Fibroblast of lung (primary cell): Measurements from ENCODE around the gene BBX. TPM values are rescaled to one million over a fixed set of nuclear protein-coding genes. Genes with fewer than 3 reads are reported as not detected.

Source experiments
- DNase-seq, 2 donors: peaks; one replicate each; pipeline versions ENCODE4 v3.0.0 to v3.0.0-alpha.2; 2010; ENCODE audit warnings: low read depth in 2 of 2
- H2AFZ ChIP-seq: 2 replicates; pipeline ENCODE4 v1.5.1; 2012; ENCODE audit warnings: low read length, control low read depth, inconsistent platforms
- H3K27ac ChIP-seq: 2 replicates; pipeline ENCODE4 v1.5.1; 2011; ENCODE audit warnings: low read length, control low read depth; ENCODE audit not compliant: insufficient read depth
- H3K27me3 ChIP-seq: 2 replicates; pipeline ENCODE4 v1.5.1; 2011; ENCODE audit warnings: mild to moderate bottlenecking, low read length; ENCODE audit not compliant: control insufficient read depth, insufficient read depth
- H3K36me3 ChIP-seq: 2 replicates; pipeline ENCODE4 v1.5.1; 2011; ENCODE audit warnings: low read length; ENCODE audit not compliant: control insufficient read depth, insufficient read depth
- H3K4me1 ChIP-seq: 2 replicates; pipeline ENCODE4 v1.5.1; 2011; ENCODE audit warnings: low read length; ENCODE audit not compliant: control insufficient read depth, insufficient read depth; ENCODE audit errors: extremely low read depth
- H3K4me2 ChIP-seq: 2 replicates; pipeline ENCODE4 v1.5.1; 2011; ENCODE audit warnings: low read length, control low read depth; ENCODE audit not compliant: insufficient read depth; ENCODE audit errors: extremely low read depth
- H3K4me3 ChIP-seq, 4 experiments: fragments of 200-600 bp in 1 of 4; sonication (generic) in 1 of 4; replicated peaks in 1 of 4; 2 replicates each; pipeline ENCODE4 v1.5.1; 2011 to 2016; ENCODE audit warnings: low read length in 4 of 4, low read depth in 3 of 4, mild to moderate bottlenecking in 3 of 4, control low read depth in 2 of 4, inconsistent platforms in 1 of 4, mixed read lengths in 1 of 4; ENCODE audit not compliant: insufficient read depth in 1 of 4; ENCODE audit errors: control extremely low read depth in 1 of 4
- H3K79me2 ChIP-seq: 2 replicates; pipeline ENCODE4 v1.5.1; 2012; ENCODE audit warnings: mild to moderate bottlenecking, low read length, inconsistent platforms; ENCODE audit not compliant: control insufficient read depth, insufficient read depth
- H3K9ac ChIP-seq: 2 replicates; pipeline ENCODE4 v1.5.1; 2011; ENCODE audit warnings: mild to moderate bottlenecking, low read length, control low read depth; ENCODE audit not compliant: insufficient read depth
- H3K9me3 ChIP-seq: 2 replicates; pipeline ENCODE4 v1.5.1; 2012; ENCODE audit warnings: low read depth, low read length; ENCODE audit not compliant: control insufficient read depth, insufficient read depth
- H4K20me1 ChIP-seq: 2 replicates; pipeline ENCODE4 v1.5.1; 2011; ENCODE audit warnings: low read length; ENCODE audit not compliant: control insufficient read depth, insufficient read depth; ENCODE audit errors: extremely low read depth
- EZH2 ChIP-seq: IDR thresholded peaks from 2 replicates; pipeline ENCODE4 v1.5.1; 2012; ENCODE audit warnings: low read length, control low read depth, mild to moderate bottlenecking; ENCODE audit errors: missing control alignments
- polyA plus RNA-seq, 2 donors: library from polyadenylated mRNA; depleted of rRNA in 1 of 2; stranded (reverse) in 1 of 2; unstranded in 1 of 2; fragments of >200 nt; gene quantifications; 2 replicates each; pipeline ENCODE4 v1.2.1, GENCODE V29; 2011 to 2012; ENCODE audit warnings: missing spikeins in 1 of 2
- total RNA-seq: library from RNA; depleted of rRNA; stranded (reverse); fragments of >200 nt; gene quantifications from 2 replicates; pipeline ENCODE4 v1.2.1, GENCODE V29; 2014
- TF ChIP-seq, protein P1 (sequence below), 2 donors: IDR thresholded peaks in 1 of 2; conservative IDR thresholded peaks in 1 of 2; 1 replicate in 1 of 2; 2 replicates in 1 of 2; pipeline ENCODE4 v1.5.1; 2011 to 2012; ENCODE audit warnings: low read length in 2 of 2, control low read depth in 1 of 2, inconsistent platforms in 1 of 2, low read depth in 1 of 2, mild to moderate bottlenecking in 1 of 2

The BBX gene
- total and polyA plus RNA-seq, 2 donors (not counting 1 experiment from before 2014, with no cell fraction given), result 50.0 to 71.2 TPM

GRCh38 chr3:107848351-107848915 lies 325.7 kb downstream of the BBX start:
- H3K27me3 ChIP-seq, result no peaks in the 10 kb centered on the region
- H3K27ac ChIP-seq, result no peak overlapping the region
- H3K4me3 ChIP-seq, result no peak overlapping the region
- H3K4me1 ChIP-seq, result no peaks in the 10 kb centered on the region
- TF ChIP-seq, protein P1, sequence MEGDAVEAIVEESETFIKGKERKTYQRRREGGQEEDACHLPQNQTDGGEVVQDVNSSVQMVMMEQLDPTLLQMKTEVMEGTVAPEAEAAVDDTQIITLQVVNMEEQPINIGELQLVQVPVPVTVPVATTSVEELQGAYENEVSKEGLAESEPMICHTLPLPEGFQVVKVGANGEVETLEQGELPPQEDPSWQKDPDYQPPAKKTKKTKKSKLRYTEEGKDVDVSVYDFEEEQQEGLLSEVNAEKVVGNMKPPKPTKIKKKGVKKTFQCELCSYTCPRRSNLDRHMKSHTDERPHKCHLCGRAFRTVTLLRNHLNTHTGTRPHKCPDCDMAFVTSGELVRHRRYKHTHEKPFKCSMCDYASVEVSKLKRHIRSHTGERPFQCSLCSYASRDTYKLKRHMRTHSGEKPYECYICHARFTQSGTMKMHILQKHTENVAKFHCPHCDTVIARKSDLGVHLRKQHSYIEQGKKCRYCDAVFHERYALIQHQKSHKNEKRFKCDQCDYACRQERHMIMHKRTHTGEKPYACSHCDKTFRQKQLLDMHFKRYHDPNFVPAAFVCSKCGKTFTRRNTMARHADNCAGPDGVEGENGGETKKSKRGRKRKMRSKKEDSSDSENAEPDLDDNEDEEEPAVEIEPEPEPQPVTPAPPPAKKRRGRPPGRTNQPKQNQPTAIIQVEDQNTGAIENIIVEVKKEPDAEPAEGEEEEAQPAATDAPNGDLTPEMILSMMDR (conservative IDR thresholded peaks at IDR 0.05 in 1 of 2, IDR thresholded peaks at IDR 0.05 in 1 of 2; ENCODE audit: low read depth in 1 of 2, low read length in 2 of 2), result no peak
- TF ChIP-seq EZH2, result no peak
- no peak for DNase-seq
- no peak overlapping the region for H3K4me2 ChIP-seq
- H3K9ac ChIP-seq, result no peak overlapping the region
- H3K9me3 ChIP-seq, result no peaks in the 10 kb centered on the region
- no peaks in the 10 kb centered on the region for H4K20me1 ChIP-seq
- H2AFZ ChIP-seq, result no peak overlapping the region
- no peaks in the 10 kb centered on the region for H3K79me2 ChIP-seq
- H3K36me3 ChIP-seq, result no peaks in the 10 kb centered on the region

GRCh38 chr3:107850681-107851080 lies 327.9 kb downstream of the BBX start:
- TF ChIP-seq, protein P1 (conservative IDR thresholded peaks at IDR 0.05 in 1 of 2, IDR thresholded peaks at IDR 0.05 in 1 of 2; ENCODE audit: low read depth in 1 of 2, low read length in 2 of 2), result no peak
- TF ChIP-seq EZH2, result no peak
- no peaks in the 10 kb centered on the region for H3K4me1 ChIP-seq
- no peak overlapping the region for H2AFZ ChIP-seq
- no peaks in the 10 kb centered on the region for H3K79me2 ChIP-seq
- no peak overlapping the region for H3K27ac ChIP-seq
- DNase-seq, result no peak
- no peak overlapping the region for H3K9ac ChIP-seq
- H3K9me3 ChIP-seq, result no peaks in the 10 kb centered on the region
- H3K4me3 ChIP-seq, result no peak overlapping the region
- H3K36me3 ChIP-seq, result no peaks in the 10 kb centered on the region
- no peaks in the 10 kb centered on the region for H3K27me3 ChIP-seq
- no peaks in the 10 kb centered on the region for H4K20me1 ChIP-seq
- no peak overlapping the region for H3K4me2 ChIP-seq

- Histone ChIP-seq H3K36me3 (no peaks in the 10 kb centered on the region), H3K4me1 (no peaks in the 10 kb centered on the region), H3K27me3 (no peaks in the 10 kb centered on the region), H3K27ac (no peak overlapping the region), H3K4me3 (no peak overlapping the region), H3K79me2 (no peaks in the 10 kb centered on the region), H4K20me1 (no peaks in the 10 kb centered on the region), H3K4me2 (no peak overlapping the region), H3K9me3 (no peaks in the 10 kb centered on the region), H3K9ac (no peak overlapping the region), H2AFZ (no peak overlapping the region)
- TF ChIP-seq, protein P1 (conservative IDR thresholded peaks at IDR 0.05 in 1 of 2, IDR thresholded peaks at IDR 0.05 in 1 of 2; ENCODE audit: low read depth in 1 of 2, low read length in 2 of 2), result no peak
- TF ChIP-seq EZH2, result no peak
- DNase-seq, result no peak
Observed at GRCh38 chr3:107853821-107854220, 331.1 kb downstream of the BBX start.
